ENCODE data around the gene PNLIPRP3. TPM values are rescaled to one million over a fixed set of nuclear protein-coding genes. Genes with fewer than 3 reads are reported as not detected.

Gene PNLIPRP3
- total and polyA plus RNA-seq, 2 of the 4 experiments (the other 2 are of a cell fraction), result not detected

DNA sequence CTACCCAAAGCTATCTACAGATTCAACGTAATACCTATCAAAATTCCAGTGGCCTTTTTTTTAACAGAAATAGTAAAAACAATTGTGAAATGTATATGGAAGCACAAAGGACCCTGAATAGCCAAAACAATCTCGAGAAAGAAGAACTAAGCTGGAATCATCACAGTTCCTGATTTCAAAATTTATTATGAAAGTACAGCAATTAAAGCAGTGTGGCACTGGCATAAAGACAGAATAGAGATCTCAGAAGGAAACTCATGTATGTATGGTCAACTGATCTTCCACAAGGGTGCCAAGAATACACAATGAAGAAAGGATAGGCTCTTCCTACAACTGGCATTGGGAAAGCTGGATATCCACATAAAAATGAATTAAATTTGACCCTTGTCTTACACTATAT is 23.2 kb downstream of the PNLIPRP3 start:
- Histone ChIP-seq H4K5ac (ENCODE audit: low read depth, low read length) (no peak overlapping the region), H3K23ac (ENCODE audit: low read depth, low read length) (no peak overlapping the region), H4K91ac (ENCODE audit: insufficient read depth, low read depth, low read length) (no peak overlapping the region), H3K4ac (ENCODE audit: low read depth, low read length) (no peak overlapping the region), H3K18ac (ENCODE audit: low read depth, low read length) (no peak overlapping the region), H3K36me3 (ENCODE audit: control insufficient read depth, insufficient read depth, low read length) (no peaks in the 10 kb centered on the region), H3K27ac (ENCODE audit: insufficient read depth, low read length) (no peak overlapping the region), H3K4me2 (ENCODE audit: low read depth, low read length) (no peak overlapping the region), H3K4me1 (ENCODE audit: control insufficient read depth, insufficient read depth, low read length) (no peaks in the 10 kb centered on the region), H2BK5ac (ENCODE audit: low read depth, low read length, poor library complexity, severe bottlenecking) (no peak overlapping the region), H2BK120ac (ENCODE audit: low read depth, low read length) (no peak overlapping the region), H4K20me1 (ENCODE audit: insufficient read depth, low read length) (no peaks in the 10 kb centered on the region), H3K4me3 (ENCODE audit: insufficient read depth, low read depth, low read length) (no peak overlapping the region), H3K27me3 (ENCODE audit: control insufficient read depth, insufficient read depth, low read length) (no peaks in the 10 kb centered on the region), H4K8ac (ENCODE audit: low read depth in 2 of 2, low read length in 2 of 2) (no peak overlapping the region), H2BK20ac (ENCODE audit: low read depth, low read length) (no peak overlapping the region), H3K79me1 (ENCODE audit: low read depth in 1 of 2, low read length in 2 of 2) (no peaks in the 10 kb centered on the region), H2AK9ac (replicated peaks; ENCODE audit: low read depth, low read length, poor library complexity) (no peak overlapping the region), H3K56ac (ENCODE audit: extremely low read depth, insufficient read depth, low read length) (no peak overlapping the region), H2BK15ac (ENCODE audit: low read depth, low read length) (no peak overlapping the region), H3K9ac (ENCODE audit: low read depth, low read length) (no peak overlapping the region), H3K9me3 (ENCODE audit: control insufficient read depth, insufficient read depth, low read length) (no peaks in the 10 kb centered on the region), H2AFZ (replicated peaks; ENCODE audit: low read length, poor library complexity) (no peak overlapping the region), H2AK5ac (ENCODE audit: low read depth, low read length) (no peak overlapping the region), H3K14ac (replicated peaks; ENCODE audit: low read depth, low read length) (no peak overlapping the region), H3K9me1 (ENCODE audit: insufficient read depth, low read length) (no peaks in the 10 kb centered on the region)
- intact Hi-C loops (cut with micrococcal nuclease) (no loop called here), in situ Hi-C loops (cut with MboI; ENCODE audit: low sequenced_read_pairs) (no loop called here), dilution Hi-C loops (cut with HindIII; ENCODE audit: low sequenced_read_pairs, unreplicated experiment) (no loop called here)
- no TSS peak for BruUV-seq (replicated peaks)
- POLR2A ChIA-PET (ENCODE audit: unreplicated experiment), result no interaction called here
- ATAC-seq (ENCODE audit: low read depth) (no peak), DNase-seq (no peak)
- TF ChIP-seq MXI1 (IDR thresholded peaks at IDR 0.05; ENCODE audit: borderline replicate concordance, low read depth, low read length) (no peak), RAD21 (IDR thresholded peaks at IDR 0.05; ENCODE audit: low read length) (no peak), NFE2L2 (IDR thresholded peaks at IDR 0.05; ENCODE audit: low read depth, low read length) (no peak), BHLHE40 (IDR thresholded peaks at IDR 0.05; ENCODE audit: low read depth, low read length) (no peak), MAFK (IDR thresholded peaks at IDR 0.05; ENCODE audit: low read depth, low read length) (no peak), FOS (IDR thresholded peaks at IDR 0.05; ENCODE audit: low read depth, low read length) (no peak), POLR2A (IDR thresholded peaks at IDR 0.05; ENCODE audit: low read depth, low read length) (no peak), CEBPB (IDR thresholded peaks at IDR 0.05; ENCODE audit: low read depth, low read length) (no peak), CHD1 (IDR thresholded peaks at IDR 0.05; ENCODE audit: low read depth, low read length) (no peak), RFX5 (IDR thresholded peaks at IDR 0.05; ENCODE audit: low read depth, low read length) (no peak), RCOR1 (IDR thresholded peaks at IDR 0.05; ENCODE audit: insufficient replicate concordance, low read length) (no peak), SMC3 (IDR thresholded peaks at IDR 0.05; ENCODE audit: low read depth, low read length) (no peak), MAZ (IDR thresholded peaks at IDR 0.05; ENCODE audit: borderline replicate concordance, low read depth, low read length) (no peak)
- TF ChIP-seq, protein P1, sequence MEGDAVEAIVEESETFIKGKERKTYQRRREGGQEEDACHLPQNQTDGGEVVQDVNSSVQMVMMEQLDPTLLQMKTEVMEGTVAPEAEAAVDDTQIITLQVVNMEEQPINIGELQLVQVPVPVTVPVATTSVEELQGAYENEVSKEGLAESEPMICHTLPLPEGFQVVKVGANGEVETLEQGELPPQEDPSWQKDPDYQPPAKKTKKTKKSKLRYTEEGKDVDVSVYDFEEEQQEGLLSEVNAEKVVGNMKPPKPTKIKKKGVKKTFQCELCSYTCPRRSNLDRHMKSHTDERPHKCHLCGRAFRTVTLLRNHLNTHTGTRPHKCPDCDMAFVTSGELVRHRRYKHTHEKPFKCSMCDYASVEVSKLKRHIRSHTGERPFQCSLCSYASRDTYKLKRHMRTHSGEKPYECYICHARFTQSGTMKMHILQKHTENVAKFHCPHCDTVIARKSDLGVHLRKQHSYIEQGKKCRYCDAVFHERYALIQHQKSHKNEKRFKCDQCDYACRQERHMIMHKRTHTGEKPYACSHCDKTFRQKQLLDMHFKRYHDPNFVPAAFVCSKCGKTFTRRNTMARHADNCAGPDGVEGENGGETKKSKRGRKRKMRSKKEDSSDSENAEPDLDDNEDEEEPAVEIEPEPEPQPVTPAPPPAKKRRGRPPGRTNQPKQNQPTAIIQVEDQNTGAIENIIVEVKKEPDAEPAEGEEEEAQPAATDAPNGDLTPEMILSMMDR (conservative IDR thresholded peaks at IDR 0.05; ENCODE audit: low read depth, low read length), result no peak
- TF ChIP-seq, protein P2, sequence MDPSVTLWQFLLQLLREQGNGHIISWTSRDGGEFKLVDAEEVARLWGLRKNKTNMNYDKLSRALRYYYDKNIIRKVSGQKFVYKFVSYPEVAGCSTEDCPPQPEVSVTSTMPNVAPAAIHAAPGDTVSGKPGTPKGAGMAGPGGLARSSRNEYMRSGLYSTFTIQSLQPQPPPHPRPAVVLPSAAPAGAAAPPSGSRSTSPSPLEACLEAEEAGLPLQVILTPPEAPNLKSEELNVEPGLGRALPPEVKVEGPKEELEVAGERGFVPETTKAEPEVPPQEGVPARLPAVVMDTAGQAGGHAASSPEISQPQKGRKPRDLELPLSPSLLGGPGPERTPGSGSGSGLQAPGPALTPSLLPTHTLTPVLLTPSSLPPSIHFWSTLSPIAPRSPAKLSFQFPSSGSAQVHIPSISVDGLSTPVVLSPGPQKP (IDR thresholded peaks at IDR 0.05; ENCODE audit: borderline replicate concordance, low read depth, low read length), result no peak
- TF ChIP-seq, protein P3, sequence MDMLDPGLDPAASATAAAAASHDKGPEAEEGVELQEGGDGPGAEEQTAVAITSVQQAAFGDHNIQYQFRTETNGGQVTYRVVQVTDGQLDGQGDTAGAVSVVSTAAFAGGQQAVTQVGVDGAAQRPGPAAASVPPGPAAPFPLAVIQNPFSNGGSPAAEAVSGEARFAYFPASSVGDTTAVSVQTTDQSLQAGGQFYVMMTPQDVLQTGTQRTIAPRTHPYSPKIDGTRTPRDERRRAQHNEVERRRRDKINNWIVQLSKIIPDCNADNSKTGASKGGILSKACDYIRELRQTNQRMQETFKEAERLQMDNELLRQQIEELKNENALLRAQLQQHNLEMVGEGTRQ (IDR thresholded peaks at IDR 0.05; ENCODE audit: low read depth, low read length), result no peak
- no CpG with 5 or more reads among the region's 2 CpGs for WGBS, 2 experiments (ENCODE audit: extremely low coverage in 2 of 2, insufficient read length in 1 of 2)
- CTCF ChIA-PET, result interaction anchor here (0.7 kb wide), 1 partner anchor 24 kb away, joined by 5 read pairs; no protein-coding TSS in a partner anchor
